ENCODE results near the gene CCDC134. TPM values are rescaled to one million over a fixed set of nuclear protein-coding genes. Genes with fewer than 3 reads are reported as not detected.

Gene CCDC134
- total RNA-seq, 1 donor from 2014 or later = 16.9 TPM

- Mint-ChIP-seq H3K36me3 (peaks cover 26% of the 10 kb centered on the region), H3K4me3 (no peak overlapping the region), H3K4me1 (peaks cover 31% of the 10 kb centered on the region), H3K27me3 (ENCODE audit: low read depth) (no peaks in the 10 kb centered on the region), H3K9me3 (no peaks in the 10 kb centered on the region), H3K27ac (peak overlapping the region; percentile 32)
- no peak for TF ChIP-seq CTCF (IDR thresholded peaks at IDR 0.05; ENCODE audit: unreplicated experiment)
- DNase-seq (ENCODE audit: low spot score in 2 of 2, unreplicated experiment in 2 of 2) = no peak
Observed at GRCh38 chr22:41840216-41840615, 39.7 kb downstream of the CCDC134 start.

GRCh38 chr22:41841085-41841712 lies 40.7 kb downstream of the CCDC134 start:
- Mint-ChIP-seq H3K27me3 (ENCODE audit: low read depth) (no peaks in the 10 kb centered on the region), H3K27ac (peak overlapping the region; percentile 63), H3K9me3 (no peaks in the 10 kb centered on the region), H3K4me3 (no peak overlapping the region), H3K4me1 (peaks cover 41% of the 10 kb centered on the region), H3K36me3 (peaks cover 20% of the 10 kb centered on the region)
- no peak for TF ChIP-seq CTCF (IDR thresholded peaks at IDR 0.05; ENCODE audit: unreplicated experiment)
- no peak for DNase-seq (ENCODE audit: low spot score in 2 of 2, unreplicated experiment in 2 of 2)

- H3K4me1 Mint-ChIP-seq = peaks cover 42% of the 10 kb centered on the region
- H3K27ac Mint-ChIP-seq = no peak overlapping the region
- peaks cover 9% of the 10 kb centered on the region for H3K36me3 Mint-ChIP-seq
- DNase-seq (ENCODE audit: low spot score in 2 of 2, unreplicated experiment in 2 of 2) = no peak
- no peak overlapping the region for H3K4me3 Mint-ChIP-seq
- H3K9me3 Mint-ChIP-seq = no peaks in the 10 kb centered on the region
- TF ChIP-seq CTCF (IDR thresholded peaks at IDR 0.05; ENCODE audit: unreplicated experiment) = no peak
- no peaks in the 10 kb centered on the region for H3K27me3 Mint-ChIP-seq (ENCODE audit: low read depth)
Observed at GRCh38 chr22:41842996-41843970, 42.8 kb downstream of the CCDC134 start.

GRCh38 chr22:41844036-41844435 lies 43.6 kb downstream of the CCDC134 start:
- no peaks in the 10 kb centered on the region for H3K27me3 Mint-ChIP-seq (ENCODE audit: low read depth)
- peaks cover 40% of the 10 kb centered on the region for H3K4me1 Mint-ChIP-seq
- no peak for TF ChIP-seq CTCF (IDR thresholded peaks at IDR 0.05; ENCODE audit: unreplicated experiment)
- DNase-seq (ENCODE audit: low spot score in 2 of 2, unreplicated experiment in 2 of 2) = no peak
- H3K4me3 Mint-ChIP-seq = no peak overlapping the region
- H3K27ac Mint-ChIP-seq = peak overlapping the region; percentile 84
- H3K36me3 Mint-ChIP-seq = peaks cover 10% of the 10 kb centered on the region
- no peaks in the 10 kb centered on the region for H3K9me3 Mint-ChIP-seq

- H3K9me3 Mint-ChIP-seq = no peaks in the 10 kb centered on the region
- peaks cover 36% of the 10 kb centered on the region for H3K4me1 Mint-ChIP-seq
- peak overlapping the region; percentile 84 for H3K27ac Mint-ChIP-seq
- H3K4me3 Mint-ChIP-seq = no peak overlapping the region
- TF ChIP-seq CTCF (IDR thresholded peaks at IDR 0.05; ENCODE audit: unreplicated experiment) = no peak
- H3K36me3 Mint-ChIP-seq = peaks cover 10% of the 10 kb centered on the region
- no peaks in the 10 kb centered on the region for H3K27me3 Mint-ChIP-seq (ENCODE audit: low read depth)
- DNase-seq (ENCODE audit: low spot score in 2 of 2, unreplicated experiment in 2 of 2) = no peak
Observed at GRCh38 chr22:41844513-41844912, 44.0 kb downstream of the CCDC134 start.

Data from mesothelial cell of epicardium (in vitro differentiated cells).